ENCODE measurements around the gene C2CD2. TPM values are rescaled to one million over a fixed set of nuclear protein-coding genes. Genes with fewer than 3 reads are reported as not detected.

Gene C2CD2
- total and polyA plus RNA-seq, 10 of the 15 experiments (the other 5 are each of a cell fraction or from before 2014, with no cell fraction given), result 2.2 to 30.9 (median 9.9) TPM

- Histone ChIP-seq H3K36me3 (ENCODE audit: control insufficient read depth in 2 of 2, insufficient read depth in 2 of 2, low read length in 1 of 2) (peaks cover 4 to 15% of the 10 kb centered on the region in 2 experiments), H3K79me2 (ENCODE audit: control insufficient read depth, insufficient read depth, low read length) (no peaks in the 10 kb centered on the region), H3K27me3 (replicated peaks in 1 of 2; ENCODE audit: control insufficient read depth in 2 of 2, insufficient read depth in 2 of 2, low read length in 1 of 2) (no peaks in the 10 kb centered on the region), H3K4me3 (no peak overlapping the region), H3K27ac (ENCODE audit: control insufficient read depth, insufficient read depth) (no peak overlapping the region), H2AFZ (ENCODE audit: control insufficient read depth, low read depth, low read length) (no peak overlapping the region), H3K9me3 (replicated peaks; ENCODE audit: control insufficient read depth, insufficient read depth, low read length) (no peaks in the 10 kb centered on the region), H4K20me1 (ENCODE audit: control insufficient read depth, insufficient read depth) (no peaks in the 10 kb centered on the region), H3K4me1 (ENCODE audit: control insufficient read depth, insufficient read depth, low read length) (no peaks in the 10 kb centered on the region), H3K9ac (ENCODE audit: control insufficient read depth, insufficient read depth, low read length) (no peak overlapping the region), H3K4me2 (ENCODE audit: control insufficient read depth, insufficient read depth) (no peak overlapping the region)
- SMC1A ChIA-PET (ENCODE audit: uncharacterized antibody, unreplicated experiment), result no interaction called here
- POLR2A ChIA-PET, result interaction anchor here (1.4 kb wide), 1 partner anchor 16 kb away, joined by 4 read pairs; no protein-coding TSS in a partner anchor
- FAIRE-seq, result no peak
- intact Hi-C loops (cut with micrococcal nuclease; ENCODE audit: unreplicated experiment) (no loop called here), in situ Hi-C loops (cut with MboI) (no loop called here)
- no TSS peak for BruUV-seq (replicated peaks)
- ATAC-seq, result no peak
- WGBS (ENCODE audit: insufficient coverage, insufficient replicate concordance, low lambda C conversion rate, missing lambda C conversion rate), result 99% methylated on average over 3 of the region's 3 CpGs
- RAD21 ChIA-PET (ENCODE audit: unreplicated experiment), result no interaction called here
- CTCF ChIA-PET, result interaction anchor here (1.6 kb wide), 1 partner anchor 130 kb away, joined by 3 read pairs; no protein-coding TSS in a partner anchor
- no peak for DNase-seq (ENCODE audit: low read depth, low spot score)
- TF ChIP-seq SREBF1 (IDR thresholded peaks at IDR 0.05; ENCODE audit: low read length), result no peak
- TF ChIP-seq HDAC6 (IDR thresholded peaks at IDR 0.05; ENCODE audit: unreplicated experiment), result no peak
- no peak for TF ChIP-seq GATAD2B (conservative IDR thresholded peaks at IDR 0.05; ENCODE audit: low read depth)
- TF ChIP-seq DPF2 (IDR thresholded peaks at IDR 0.05), result no peak
- no peak for TF ChIP-seq SMARCA5 (IDR thresholded peaks at IDR 0.05)
- TF ChIP-seq TCF7 (IDR thresholded peaks at IDR 0.05; ENCODE audit: borderline replicate concordance), result no peak
- TF ChIP-seq BACH1 (IDR thresholded peaks at IDR 0.05; ENCODE audit: borderline replicate concordance), result no peak
- no peak for TF ChIP-seq SPI1 (IDR thresholded peaks at IDR 0.05; ENCODE audit: borderline replicate concordance, insufficient read depth, low read depth, low read length)
- TF ChIP-seq FOS (IDR thresholded peaks at IDR 0.05; ENCODE audit: borderline replicate concordance, extremely low read depth, insufficient read length), result no peak
- no peak for TF ChIP-seq YBX1 (IDR thresholded peaks at IDR 0.05)
- no peak for TF ChIP-seq NR2F1 (conservative IDR thresholded peaks at IDR 0.05)
- TF ChIP-seq ETV6 (conservative IDR thresholded peaks at IDR 0.05 in 1 of 2, IDR thresholded peaks at IDR 0.05 in 1 of 2; ENCODE audit: borderline replicate concordance in 1 of 2, low read depth in 1 of 2), result no peak
- TF ChIP-seq BHLHE40 (IDR thresholded peaks at IDR 0.05; ENCODE audit: borderline replicate concordance in 1 of 2, low read depth in 2 of 2, low read length in 1 of 2), result no peak
These were observed 33.5 kb upstream of the C2CD2 start for GRCh38 chr21:41987310-41987709.

Data from GM12878 (cell line).